Stimulated activated CD4-positive, alpha-beta T cell treated with anti-CD3 and anti-CD28 coated beads, Interleukin-15, amount 100 ng/mL, for 48 hours (primary cell): ENCODE results near the gene TRDN.

ENCODE experiments used
- DNase-seq, 2 donors: peaks; one replicate each; pipeline ENCODE4 v3.0.0-alpha.2; 2020; ENCODE audit warnings: low read depth in 2 of 2

TRDN gene

DNA sequence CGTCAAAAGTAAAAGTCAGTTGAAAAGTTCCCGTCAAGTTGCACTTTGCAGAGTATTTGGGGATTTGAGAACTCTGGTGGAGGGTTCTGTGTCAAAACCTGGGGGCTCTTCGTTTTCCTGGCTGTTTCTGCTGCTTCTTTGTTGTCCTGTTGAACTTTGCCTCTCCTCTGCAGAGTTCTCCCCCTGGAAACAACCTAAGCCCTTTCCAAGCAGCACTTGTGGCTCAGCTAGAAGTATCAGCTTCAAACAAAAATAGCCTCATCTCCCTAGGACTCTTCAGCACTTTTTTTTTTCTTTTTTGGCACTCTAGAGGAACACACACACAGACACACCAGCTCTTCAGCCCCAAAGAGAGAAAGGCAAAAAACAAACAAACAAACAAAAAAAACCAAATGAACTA is at the start of gene TRDN:
Gene TRDN, minus strand, starts transcription at position 169 of the 400 bp plus-strand sequence. CDS start 175 bp downstream, outside the sequence.
- DNase-seq, result no peak

DNA sequence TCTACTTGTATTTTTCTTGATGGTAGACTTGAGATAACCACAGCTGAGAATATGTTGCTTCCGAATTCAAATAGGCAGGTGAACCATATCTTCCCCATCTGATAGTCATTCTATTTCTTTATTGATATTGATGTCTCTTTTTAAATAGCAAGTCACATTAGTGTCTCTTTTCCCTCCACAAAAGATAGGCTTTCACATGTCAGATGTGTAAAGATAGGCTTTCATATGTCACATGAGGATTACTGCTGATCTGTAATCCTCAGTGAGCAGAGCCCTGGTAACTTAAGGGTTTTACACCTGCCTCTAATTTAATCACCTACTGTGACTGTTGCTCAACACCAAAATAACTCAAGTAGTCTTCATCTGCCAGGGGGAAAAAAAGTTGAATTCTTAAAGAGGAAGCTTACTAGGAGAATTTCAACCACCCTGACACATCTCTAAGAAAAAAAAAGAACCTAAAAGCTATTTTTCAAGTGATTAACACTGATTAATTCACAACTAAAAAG is 45.3 kb upstream of the TRDN start:
- DNase-seq, result no peak

- DNase-seq, result no peak
Observed at GRCh38 chr6:123677897-123678296, 41.1 kb upstream of the TRDN start.

- no peak for DNase-seq
Observed at GRCh38 chr6:123676793-123677192, 40.0 kb upstream of the TRDN start.

- DNase-seq, result no peak
Observed at GRCh38 chr6:123668965-123669591, 32.3 kb upstream of the TRDN start.

GRCh38 chr6:123668063-123668462 is 31.3 kb upstream of the TRDN start:
- no peak for DNase-seq

DNA sequence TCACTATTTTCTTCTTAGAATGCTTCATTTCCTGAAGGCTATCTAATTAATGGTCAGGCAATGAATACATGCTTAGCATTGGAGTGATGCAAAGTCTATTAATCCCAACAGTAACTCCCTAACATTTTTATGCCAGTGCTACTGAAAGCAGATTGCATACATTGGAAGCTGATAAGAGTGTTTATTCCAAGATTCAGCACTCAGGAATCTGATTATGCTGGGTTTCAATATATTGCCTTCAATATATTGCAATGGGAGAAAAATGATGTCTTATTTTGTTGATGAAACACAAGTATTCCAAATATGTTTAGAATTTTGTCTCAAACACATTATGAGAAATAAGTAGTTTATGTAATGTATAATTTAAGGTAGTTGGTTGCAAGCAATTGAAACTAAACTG is 26.7 kb upstream of the TRDN start:
- DNase-seq, result no peak

DNA sequence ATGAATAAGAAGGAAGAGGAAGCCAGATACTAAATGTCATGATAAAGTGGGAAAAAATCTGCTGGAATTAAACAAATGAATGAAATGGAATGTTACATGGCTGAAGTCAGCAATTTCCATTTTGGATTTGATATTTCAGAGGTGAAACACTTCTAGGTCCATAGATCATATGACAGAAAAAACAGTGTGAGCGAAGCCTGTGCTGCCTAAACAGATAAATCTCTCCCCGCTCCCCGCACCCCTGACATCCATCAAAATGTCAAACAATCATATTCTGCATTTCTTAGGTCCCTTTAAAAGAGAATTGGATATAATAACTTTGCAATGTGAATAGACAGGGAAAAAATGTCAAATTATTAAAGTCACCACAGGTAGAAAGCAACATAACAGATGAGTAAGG is 26.0 kb upstream of the TRDN start:
- no peak for DNase-seq

GRCh38 chr6:123661105-123661891 is 24.5 kb upstream of the TRDN start:
- DNase-seq, result no peak

DNA sequence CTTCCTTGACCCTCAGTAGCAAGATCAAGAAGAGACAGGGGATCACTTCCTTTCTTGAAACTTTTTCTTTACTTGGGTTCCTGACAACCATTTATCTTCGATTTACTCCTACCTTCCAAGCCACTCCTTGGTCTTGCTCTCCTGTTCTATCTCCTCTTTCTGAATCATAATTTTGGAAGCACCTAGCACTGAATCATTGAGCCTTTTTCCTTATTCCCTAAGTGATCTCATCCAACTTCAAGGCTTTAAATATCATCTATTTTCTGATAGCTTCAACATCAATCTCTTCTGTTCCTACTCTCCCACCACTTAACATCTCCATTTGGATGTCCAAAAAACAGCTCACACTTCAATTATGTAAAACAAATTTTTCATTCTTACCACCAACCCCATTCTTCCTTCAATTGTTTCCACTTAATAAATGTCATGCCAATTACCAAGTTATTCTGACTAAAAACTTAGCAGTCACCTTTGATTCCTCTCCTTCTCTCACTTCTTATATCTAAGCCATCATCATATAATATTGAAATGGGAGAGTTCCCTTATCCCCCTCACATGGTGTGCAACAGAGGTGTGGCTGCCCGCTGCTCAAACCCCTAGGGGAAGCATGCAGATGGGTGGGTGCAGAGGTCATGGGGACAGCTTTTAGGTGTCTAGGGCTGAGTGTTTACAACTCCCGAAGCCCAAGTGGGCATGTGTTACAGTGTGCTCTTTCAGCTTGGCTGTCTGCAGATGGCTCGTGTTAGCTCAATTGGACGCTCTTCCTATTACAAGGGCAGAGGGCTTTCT is 23.4 kb upstream of the TRDN start:
- no peak for DNase-seq

DNA sequence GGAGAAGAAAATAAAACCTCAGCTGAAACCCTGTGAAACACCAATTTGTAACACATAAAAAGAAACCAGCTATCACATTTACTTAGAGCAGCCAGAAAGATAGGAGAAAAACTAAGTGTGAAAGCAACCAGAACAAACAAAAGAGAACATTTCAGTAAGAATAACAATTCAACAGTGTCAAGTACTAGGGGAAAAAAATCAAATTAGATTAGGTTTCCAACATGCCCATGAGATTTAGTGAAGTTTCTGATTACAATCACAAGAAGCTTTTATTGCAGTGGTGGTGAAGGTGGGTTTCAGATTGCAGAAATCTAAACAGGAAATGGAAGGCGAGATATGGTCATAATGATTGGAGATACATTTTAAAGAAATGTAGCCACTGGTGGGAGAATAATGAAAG is 22.1 kb upstream of the TRDN start:
- DNase-seq, result no peak

GRCh38 chr6:123655521-123656306 is 19.0 kb upstream of the TRDN start:
- DNase-seq, result no peak

DNA sequence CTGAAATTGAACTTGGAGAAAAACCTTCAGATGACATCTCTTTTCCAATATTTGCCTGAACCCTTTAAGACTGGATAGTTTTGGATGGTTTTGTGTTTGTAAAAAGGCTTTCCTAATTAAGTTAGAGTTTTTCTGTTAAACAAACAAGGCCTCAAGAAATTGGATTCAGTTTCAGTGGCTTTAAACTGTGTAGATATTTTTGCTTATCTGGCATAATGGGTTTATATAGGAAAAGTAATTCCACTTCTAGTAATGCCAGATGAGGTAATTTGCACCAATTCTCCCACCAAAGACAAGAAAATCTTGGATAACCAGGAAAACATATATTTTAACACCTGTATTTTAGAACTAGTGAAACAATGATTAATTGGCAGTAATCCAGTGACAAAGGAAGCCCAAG is 12.0 kb upstream of the TRDN start:
- DNase-seq, result no peak

GRCh38 chr6:123648020-123648580 is 11.3 kb upstream of the TRDN start:
- DNase-seq, result no peak

DNA sequence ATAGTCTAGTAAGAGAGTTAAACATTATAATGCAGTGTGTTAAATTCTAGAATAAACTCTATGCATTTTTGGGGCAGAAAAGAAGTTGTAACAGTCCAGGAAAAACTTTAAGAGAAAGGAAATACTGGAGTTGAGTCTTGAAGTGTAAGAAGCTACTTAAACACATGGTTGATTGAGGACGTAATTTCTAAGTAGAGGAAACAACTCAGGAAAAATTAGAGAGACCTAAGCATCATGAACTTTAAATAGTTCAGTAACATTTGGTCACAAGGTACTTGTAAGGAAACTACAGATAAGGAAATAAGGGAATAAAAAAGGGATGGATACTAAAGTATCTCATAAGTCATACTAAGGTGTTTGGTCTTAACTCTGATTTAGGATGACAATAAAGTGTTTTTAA is 4.7 kb upstream of the TRDN start:
- no peak for DNase-seq

DNA sequence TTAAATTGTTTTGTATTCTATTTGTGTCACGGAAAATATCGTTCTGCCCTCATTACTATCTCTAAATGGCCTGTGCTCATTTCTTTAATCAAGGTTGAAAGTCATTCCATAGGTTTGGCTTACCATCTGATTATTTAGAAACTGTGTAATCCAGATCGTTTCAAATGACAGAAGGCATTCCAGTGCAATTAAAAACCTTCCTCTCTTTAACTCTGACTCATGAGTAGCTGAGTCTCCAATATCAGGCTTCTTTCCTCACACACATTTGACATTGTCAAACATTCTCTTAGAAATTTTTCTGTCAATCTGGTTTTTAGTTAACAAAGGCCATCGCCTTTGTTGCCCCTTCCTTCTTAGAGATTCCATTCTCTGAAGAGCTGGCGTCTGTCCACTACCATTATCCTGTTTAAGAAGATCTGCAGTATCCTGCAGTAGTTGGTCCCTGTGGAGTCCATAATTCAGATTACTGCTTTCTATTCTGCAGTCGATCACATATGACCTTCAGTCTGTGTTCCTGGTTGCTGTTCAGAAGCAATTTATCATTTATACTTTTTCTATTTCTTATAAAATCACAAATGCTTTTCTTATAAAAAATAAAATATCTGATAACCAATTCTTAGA is 3.9 kb upstream of the TRDN start:
- DNase-seq, result no peak

GRCh38 chr6:123638865-123639264 is 2.1 kb upstream of the TRDN start:
- no peak for DNase-seq

- no peak for DNase-seq
Observed at GRCh38 chr6:123636282-123636681, 468 bp downstream of the TRDN start.

- no peak for DNase-seq
Observed at GRCh38 chr6:123635567-123635966, 1.2 kb downstream of the TRDN start.

DNA sequence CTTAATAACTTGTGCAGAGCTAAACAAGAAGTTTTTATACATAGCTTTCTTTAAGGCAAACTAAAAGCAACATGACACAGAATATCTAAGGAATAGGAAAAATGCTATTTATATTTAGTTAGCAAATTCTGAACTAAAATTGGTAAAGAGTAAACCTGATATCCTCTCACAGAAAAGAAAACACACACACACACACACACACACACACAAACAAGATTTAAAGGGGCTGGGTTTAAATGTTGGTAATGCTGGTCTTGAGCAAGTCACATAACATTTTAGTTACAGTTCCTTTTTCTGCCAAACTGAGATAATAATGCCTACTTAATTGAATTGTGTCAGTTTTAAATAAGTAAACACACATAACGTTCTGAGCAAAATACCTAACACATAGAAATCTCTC is 1.6 kb downstream of the TRDN start:
- DNase-seq, result no peak

DNA sequence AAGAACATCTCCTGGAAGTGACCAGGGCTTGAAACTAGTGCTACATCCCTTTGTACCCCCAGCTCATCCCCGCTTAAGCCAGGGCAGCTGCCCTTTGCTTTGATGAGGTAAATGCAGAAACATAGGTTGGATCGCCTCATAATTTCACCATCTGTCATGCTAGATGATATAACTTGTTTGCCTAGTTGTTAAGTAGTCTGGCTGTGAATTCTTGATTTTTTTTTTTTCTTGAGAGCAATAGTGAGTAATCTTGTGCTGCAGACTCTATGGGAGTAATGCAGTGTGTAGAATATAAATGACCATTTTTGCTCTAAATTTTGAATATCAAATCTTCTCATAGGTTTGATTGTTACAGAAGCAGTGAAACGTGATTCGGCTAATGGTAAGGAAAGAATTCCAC is 4.1 kb downstream of the TRDN start:
- DNase-seq, result no peak
